Astrocyte of the cerebellum (primary cell): ENCODE results near the gene RUNX2.
A peak's percentile ranks its signal among the peaks of the same experiment; 100 is the strongest.

Source experiments
- DNase-seq: peaks from one replicate; pipeline ENCODE4 v3.0.0-alpha.2; 2011; ENCODE audit warnings: low read depth
- H3K4me3 ChIP-seq: 2 replicates; pipeline ENCODE4 v1.5.1; 2011; ENCODE audit warnings: mild to moderate bottlenecking, low read depth, low read length, moderate library complexity
- in situ Hi-C: cut with HindIII; loops from 2 replicates; pipeline ENCODE4 v1.10.0; 2017; ENCODE audit warnings: low sequenced_read_pairs
- TF ChIP-seq, protein P1 (sequence below): IDR thresholded peaks from 2 replicates; pipeline ENCODE4 v1.5.1; 2012; ENCODE audit warnings: low read length, low read depth, moderate library complexity, mild to moderate bottlenecking; ENCODE audit errors: missing control alignments

Gene RUNX2

DNA sequence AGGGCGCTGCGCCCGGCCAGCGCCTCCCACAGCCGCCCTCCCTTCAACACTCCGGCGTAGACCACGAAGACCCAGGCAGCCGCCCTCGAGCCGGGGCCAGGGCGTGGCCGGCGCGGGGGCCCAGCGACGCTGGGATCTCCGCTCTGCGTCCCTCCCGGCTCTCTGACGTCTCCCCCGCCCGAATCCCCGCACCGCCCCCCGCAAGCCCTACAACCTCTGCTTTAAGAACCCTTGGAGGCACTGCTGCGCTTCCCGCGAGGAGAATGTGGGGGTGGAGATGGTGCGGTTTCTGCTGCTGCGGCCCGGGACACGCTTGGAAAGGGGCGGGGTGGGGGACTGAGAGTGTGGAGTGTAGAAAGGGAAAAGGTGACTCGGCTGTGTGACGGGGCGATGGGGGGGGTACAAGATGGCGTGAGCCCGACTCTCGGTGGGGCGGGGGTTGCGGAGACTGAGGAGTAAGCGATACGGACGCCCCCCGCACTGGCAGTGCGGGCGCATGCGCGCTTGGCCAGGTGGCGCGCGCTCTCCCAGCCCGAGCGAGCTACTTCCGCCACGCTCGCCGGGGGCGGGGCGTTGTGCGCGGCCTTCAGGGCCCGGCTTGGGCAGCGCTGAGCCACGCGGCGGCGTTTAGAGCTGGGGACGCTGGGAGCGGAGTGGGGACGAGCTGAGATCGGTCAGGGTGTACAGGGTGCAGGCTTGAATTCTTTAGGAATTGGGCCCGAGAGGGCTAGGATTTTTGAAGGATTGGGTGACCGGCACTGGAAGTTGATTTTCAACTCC, 49.6 kb downstream of the RUNX2 start, which contains the start of gene SUPT3H:
TSS of gene SUPT3H (minus strand) at position 381 of the 780 bp plus-strand sequence.
- H3K4me3 ChIP-seq = peak within 1 kb of the TSS; percentile 55
- TF ChIP-seq, protein P1, sequence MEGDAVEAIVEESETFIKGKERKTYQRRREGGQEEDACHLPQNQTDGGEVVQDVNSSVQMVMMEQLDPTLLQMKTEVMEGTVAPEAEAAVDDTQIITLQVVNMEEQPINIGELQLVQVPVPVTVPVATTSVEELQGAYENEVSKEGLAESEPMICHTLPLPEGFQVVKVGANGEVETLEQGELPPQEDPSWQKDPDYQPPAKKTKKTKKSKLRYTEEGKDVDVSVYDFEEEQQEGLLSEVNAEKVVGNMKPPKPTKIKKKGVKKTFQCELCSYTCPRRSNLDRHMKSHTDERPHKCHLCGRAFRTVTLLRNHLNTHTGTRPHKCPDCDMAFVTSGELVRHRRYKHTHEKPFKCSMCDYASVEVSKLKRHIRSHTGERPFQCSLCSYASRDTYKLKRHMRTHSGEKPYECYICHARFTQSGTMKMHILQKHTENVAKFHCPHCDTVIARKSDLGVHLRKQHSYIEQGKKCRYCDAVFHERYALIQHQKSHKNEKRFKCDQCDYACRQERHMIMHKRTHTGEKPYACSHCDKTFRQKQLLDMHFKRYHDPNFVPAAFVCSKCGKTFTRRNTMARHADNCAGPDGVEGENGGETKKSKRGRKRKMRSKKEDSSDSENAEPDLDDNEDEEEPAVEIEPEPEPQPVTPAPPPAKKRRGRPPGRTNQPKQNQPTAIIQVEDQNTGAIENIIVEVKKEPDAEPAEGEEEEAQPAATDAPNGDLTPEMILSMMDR = peak; percentile 6
- in situ Hi-C loops = no loop called here
- DNase-seq = peak; percentile 75

DNA sequence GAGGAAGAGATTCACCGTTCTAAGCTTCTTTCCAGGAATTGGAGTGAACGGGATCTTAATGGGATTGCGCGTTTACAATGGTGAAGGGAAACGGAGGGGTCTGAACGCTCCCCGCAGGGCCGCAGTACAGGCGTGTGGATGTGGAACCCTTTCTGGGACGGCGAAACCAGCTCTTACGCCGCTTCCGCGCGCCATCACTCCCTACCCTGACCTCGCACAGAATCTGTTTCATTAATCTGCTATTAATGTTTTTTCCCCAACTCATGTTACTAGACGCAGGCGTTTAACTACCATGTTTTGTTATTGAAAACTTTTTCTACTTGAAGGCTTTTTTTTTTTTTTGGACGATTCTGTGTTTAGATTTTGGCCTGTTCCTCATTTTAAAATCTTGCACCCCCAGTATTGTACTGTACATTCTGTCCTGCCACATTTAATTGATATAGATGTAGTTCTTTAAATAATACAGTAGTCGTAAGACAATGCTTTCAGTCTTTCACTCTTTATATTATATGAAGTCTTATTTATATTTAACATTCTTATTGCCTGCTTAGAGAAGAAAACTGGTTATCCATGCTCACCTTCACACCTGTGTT, 50.3 kb downstream of the RUNX2 start:
- TF ChIP-seq, protein P1 = no peak
- in situ Hi-C loops = no loop called here
- H3K4me3 ChIP-seq = peak overlapping the region; percentile 55
- no peak for DNase-seq

DNA sequence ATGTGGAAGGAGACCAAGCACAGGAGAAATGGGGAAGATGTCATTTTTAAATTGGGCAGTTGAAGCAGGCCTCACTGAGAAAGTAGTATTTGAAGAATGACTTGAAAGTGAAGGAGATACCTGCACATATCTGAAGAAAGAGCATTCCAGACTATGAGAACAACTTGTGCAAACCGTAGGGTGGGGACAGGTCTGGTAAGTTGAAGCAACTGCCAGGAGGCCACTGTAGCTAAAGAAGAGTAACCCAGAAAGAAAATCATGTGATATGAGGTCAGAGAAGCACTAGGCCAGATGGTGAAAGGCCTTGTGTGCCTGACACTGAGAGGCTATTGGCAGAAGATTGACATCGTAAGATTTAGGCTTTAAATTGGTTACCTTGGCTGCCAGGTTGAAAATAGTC, 54.3 kb downstream of the RUNX2 start:
- no peak for DNase-seq
- TF ChIP-seq, protein P1 = no peak
- no peak overlapping the region for H3K4me3 ChIP-seq
- in situ Hi-C loops = no loop called here

DNA sequence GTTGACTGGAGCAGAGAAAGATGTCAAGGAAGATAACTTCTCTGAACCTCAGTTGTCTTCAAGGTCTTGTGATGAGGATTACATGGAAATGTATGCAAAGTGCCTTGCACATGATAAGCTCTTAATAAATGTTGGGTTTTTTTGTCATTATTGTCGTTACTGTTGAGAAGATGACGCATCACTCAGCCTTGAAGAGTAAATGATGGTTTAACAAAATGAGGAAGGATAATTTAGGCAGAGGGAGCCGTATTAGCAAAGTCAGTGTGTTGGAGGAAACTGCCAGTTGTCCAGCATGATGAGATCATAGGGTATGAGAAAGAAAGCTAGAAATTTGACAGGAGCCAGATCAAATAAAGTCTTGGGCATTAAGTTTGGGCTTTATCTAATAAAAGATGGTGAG, 58.4 kb downstream of the RUNX2 start:
- no peak for DNase-seq
- H3K4me3 ChIP-seq = no peak overlapping the region
- TF ChIP-seq, protein P1 = no peak
- in situ Hi-C loops = no loop called here

DNA sequence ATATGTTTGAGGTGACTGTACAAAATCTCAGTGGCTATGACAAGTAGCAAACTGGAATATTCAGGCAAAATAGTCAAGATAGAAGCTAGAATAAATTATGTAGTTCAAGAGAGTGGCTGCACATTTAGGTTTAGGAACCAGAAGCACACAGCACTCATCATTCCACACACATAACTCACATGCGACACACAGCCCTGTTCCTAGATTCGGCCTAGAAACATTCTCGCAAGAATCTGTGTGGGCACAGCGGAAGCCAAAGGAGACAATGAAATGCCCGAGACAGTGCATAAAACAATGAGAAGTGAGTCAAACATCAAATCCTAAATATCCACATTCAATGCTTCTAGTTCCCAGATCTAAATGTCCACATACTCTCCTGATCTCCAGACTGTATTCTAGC, 59.1 kb downstream of the RUNX2 start:
- TF ChIP-seq, protein P1 = no peak
- DNase-seq = no peak
- in situ Hi-C loops = no loop called here
- no peak overlapping the region for H3K4me3 ChIP-seq

DNA sequence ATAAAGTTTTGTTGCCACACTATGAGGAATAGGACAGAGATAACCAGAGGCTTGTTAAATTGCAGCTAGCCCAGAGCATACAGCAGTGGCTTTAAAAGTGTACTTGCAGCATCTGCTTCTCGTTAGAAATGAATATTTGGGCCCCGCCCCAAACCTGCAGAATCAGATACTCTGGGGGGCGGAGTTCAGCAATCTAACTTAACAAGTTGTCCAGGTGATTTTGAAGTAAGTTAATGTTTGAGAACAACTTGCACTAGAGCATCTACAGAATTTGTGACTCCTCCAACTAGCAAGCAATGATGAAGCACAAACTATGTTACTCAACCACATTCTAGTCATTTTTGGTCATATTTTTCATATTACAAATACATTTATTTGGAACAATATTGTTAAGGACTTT, 60.2 kb downstream of the RUNX2 start:
- TF ChIP-seq, protein P1 = no peak
- DNase-seq = no peak
- in situ Hi-C loops = no loop called here

More for the DNA sequence above, 60.2 kb downstream of the RUNX2 start:
- no peak overlapping the region for H3K4me3 ChIP-seq
